Inflammatory macrophage (primary cell): ENCODE results near the gene NEB.
A peak's percentile ranks its signal among the peaks of the same experiment; 100 is the strongest.
"Not testable (repeated sequence)": the region's sequence is repeated elsewhere in the genome, so short reads cannot be mapped to it uniquely, and the experiment has no call there.

Experiments
- DNase-seq, 2 donors: peaks; one replicate each; pipeline ENCODE4 v3.0.0-alpha.2; 2020 to 2022

The NEB gene

DNA sequence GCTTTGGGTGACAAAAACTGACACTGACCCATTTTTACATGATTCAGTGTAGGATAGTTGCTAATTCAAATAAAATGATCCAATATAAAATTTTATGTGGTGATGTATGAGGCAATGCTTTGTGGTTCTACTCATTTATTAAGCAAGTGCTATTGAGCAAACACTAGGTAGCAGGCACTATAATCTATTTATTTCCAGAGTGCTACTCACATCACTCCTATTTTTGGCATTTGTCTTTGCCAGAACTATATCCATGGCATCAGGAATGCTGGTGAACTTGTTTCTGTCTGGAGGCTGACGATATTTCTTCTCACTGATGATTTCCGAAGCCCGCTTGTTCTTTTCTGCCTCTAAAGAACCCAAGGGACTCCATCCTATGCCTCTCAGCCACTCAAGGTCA is 84.3 kb downstream of the NEB start:
- no peak for DNase-seq

DNA sequence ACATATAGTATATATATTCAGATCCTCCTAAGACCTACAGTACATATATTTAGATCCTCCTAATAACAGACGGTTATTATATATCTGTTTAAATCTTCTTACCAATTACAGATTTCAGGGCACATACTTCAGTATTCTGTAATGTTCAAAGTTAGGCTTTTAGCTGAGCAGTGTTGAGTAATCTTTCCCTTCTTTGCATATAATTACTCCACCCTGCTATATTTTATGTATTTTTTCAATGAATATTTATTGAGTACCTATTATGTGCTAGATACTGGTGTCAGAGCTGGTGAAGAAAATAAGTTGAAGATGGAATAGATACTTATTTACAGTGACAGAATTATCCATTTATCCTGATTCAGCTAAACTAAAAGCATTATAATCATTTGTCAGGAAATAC is 84.9 kb downstream of the NEB start:
- no peak for DNase-seq

DNA sequence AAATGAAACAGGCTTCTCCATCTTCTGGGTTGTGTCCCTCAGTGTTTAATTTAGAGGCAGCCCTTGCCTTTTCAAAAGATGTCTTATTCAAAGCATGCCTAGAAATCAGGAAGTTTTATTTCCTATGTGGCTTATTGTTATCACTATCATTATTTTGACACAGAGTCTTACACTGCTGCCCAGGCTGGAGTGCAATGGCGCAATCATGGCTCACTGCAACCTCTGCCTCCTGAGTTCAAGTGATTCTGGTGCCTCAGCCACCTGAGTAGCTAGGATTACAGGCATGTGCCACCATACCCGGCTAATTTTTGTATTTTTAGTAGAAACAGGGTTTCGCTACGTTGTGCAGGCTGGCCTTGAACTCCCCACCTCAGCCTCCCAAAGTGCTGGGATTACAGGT is 87.8 kb downstream of the NEB start:
- peak in 1 of 2 donors; percentile 19 for DNase-seq

DNA sequence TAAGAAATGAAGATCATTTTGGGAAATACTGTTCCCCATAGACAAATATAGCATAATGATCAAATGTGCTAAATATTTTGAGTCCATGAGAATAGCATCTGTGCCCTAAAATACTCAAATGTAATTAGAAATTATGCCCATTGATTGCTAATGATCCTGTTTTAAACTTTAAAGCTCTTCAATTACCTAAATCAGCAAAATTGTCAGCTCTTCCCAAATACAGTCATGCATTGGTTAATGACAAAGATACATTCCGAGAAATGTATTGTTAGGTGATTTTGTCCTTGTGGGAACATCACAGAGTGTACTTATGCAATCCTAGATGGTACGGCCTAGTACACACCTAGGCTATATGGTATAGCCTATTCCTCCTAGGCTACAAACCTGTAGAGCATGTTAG is 89.7 kb downstream of the NEB start:
- DNase-seq = no peak

DNA sequence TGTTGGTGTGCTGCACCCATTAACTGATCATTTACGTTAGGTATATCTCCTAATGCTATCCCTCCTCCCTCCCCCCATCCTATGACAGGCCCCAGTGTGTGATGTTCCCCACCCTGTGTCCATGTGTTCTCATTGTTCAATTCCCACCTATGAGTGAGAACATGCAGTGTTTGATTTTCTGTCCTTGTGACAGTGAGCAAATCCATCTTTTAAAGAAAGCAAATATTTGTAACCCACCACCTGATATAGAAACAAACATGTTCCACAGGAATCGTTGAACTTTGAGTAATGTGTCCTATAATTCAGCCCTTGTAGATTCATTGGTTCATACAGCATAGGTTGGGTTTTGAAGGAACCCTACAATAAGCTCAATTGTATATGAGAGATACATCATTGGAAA is 92.4 kb downstream of the NEB start:
- DNase-seq = not testable (repeated sequence)

DNA sequence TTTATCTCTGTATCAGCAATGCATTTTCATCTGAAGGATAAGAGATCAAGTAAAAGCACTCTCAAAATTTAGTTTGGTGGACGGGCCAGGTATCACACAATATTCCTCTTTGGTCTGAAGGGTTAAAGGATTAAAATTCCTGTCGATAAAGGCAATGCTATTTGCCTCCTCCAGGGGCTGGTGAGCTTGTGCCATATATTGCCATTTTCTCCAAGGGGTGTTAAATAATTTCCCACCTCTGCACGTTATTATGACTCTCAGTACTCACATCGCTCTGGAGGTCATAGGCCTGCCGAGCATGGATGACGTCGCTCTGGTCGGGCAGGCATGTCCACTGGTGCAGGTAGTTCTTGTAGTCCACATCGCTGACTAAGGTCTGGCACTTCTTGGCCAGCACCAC is 94.2 kb downstream of the NEB start:
- DNase-seq = no peak

DNA sequence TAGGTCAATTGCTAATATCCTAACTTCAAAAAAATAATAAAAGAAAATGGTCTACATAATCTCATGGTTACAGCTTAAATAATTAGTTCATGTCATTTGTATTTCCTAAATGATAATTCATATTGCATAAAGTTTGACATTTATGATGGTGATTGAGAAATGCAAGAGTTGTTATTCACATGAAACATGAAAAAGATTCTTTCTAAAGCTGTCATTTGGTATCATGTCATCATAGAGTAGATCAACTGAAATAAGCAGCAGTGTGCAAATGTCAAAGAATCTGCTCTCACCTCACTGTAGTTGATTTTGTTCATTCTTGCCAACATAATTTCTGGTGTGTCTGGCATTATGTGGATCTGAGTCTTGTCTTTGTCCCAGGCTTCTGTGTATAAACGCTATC is 95.3 kb downstream of the NEB start:
- DNase-seq = peak in 1 of 2 donors; percentile 9

DNA sequence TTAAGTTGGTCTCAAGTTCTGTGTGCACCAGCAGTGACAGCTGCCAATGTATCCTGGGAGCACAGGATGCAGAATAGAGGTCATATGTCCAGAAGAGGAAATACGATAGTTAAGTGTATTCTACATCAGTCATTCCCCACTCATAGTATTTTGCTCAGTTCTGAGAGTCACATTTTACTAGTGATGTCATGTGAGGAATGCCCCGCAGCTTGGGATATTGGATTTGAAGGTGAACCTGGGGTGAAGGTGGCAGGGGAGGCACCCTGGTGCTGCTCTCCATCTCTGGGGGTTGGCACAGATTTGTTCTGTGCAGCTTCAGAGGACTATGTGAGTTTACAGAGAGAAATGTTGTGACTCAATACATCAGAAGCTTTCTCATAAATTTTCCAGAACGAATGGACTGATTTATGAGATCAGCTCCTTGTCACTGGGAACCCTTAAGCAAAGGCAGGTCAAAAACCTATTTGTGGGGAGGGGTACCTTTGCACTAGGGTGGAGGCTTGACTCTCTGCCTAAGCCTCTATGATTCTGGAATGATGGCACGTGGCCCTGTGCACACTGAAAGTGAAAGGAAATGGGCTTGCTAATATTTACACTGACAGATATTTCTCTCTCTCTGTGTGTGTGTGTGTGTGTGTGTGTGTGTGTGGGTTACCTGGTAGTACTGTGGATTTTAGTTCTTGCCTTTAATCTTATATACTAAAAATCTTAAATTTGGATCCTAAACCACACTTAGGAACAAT is 95.9 kb downstream of the NEB start:
- peak in 1 of 2 donors; percentile 29 for DNase-seq

DNA sequence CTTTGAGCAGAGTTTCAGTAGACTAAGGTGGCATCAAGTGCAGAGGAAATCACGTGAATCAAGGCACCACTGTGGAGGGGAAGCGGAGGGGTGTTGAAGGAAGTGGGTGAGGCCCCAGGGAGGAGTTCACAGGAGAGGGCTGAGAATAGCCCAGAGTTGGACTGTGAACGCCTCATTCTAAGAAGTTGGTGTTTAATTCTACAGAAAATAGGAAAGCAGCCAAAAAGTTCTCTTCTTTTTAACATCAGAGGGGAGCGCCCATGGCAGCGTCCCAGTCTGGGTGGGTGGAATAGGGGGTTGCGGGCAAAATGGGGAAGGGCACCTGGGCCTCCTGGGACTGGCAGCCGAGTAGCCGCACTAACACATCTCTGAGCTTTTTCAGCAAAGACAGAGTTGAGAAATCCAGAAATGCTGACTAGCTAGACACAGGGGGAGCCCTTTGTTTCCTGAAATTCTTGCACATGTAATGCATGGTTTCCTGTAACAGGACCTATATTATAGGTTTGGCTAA is 97.0 kb downstream of the NEB start:
- DNase-seq = peak; percentile 34 to 71

DNA sequence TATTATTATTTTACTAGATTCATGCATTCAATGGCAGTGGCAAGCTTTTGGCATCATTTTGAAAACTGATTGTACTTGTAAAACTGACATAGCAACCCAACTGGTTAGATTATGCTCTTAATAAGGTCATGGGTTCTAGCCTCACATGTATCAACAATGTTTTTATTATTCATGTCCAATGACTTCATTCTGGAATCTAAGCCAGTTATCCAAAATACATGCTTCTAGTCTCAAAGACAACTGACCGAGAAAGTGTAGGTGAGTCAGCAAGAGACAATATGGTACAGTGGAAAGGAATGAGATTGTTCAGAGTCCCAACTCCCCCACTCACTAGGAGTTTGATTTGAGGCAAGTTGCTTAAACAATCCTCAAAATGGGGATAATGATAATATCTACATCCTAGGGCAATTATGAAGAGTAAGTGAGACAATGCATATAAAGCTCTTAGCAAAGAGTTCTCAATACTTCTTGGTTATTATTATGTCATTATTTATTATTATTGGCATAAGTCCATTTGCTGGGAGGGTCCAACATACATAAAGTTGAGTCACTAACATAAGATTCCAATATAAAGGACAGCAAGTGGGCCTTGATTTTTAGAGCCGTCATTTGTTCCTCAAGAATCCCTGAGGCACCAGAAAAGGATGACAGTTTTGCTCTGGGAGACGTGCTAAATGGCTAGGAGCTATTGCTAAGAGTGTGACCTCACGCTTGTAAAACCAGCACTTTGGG is 99.4 kb downstream of the NEB start:
- no peak for DNase-seq

DNA sequence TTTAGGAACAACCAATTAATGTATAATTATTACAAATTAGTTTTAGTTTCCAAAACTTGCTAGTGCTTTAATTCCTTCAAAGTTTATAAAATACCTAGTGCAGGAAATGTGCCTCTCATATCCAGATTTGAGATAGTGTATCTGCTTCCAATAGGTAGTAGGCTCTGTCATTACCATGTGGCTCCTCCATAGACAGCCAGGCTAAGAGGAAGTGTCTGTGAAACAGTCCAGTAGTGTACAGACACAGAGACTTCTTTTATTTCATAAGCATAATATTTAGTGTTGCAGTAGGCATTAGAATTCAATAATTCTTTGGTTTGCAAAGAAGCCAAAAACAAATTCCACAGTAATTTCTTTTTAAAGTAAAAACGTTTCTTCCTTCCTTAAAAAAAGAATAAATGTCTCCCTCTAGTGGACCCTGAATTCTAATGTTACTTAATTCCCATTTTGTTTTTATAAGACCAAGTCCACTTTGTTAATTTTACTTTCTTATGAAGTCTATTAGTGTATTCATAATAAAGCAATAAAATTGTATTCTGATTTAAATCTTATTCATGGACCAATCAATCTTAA is 101.2 kb downstream of the NEB start:
- DNase-seq = peak in 1 of 2 donors; percentile 17

DNA sequence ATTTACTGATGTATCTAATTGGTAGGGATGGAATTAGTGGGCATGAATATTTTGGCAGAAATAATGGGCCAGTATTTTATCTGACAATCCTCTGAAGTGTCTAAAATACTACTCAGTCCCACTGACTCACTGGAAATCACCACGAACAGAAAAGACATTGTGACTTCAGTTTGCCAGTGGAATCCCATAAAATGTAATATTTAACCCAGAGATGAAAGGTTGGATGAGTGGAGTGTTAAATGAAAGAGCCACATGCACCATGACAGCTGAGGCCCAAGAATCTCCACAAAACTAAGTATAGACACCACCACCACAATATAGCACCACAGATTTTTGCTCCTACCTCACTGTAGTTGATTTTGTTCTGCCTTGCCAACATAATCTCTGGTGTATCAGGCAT is 103.9 kb downstream of the NEB start:
- DNase-seq = no peak

DNA sequence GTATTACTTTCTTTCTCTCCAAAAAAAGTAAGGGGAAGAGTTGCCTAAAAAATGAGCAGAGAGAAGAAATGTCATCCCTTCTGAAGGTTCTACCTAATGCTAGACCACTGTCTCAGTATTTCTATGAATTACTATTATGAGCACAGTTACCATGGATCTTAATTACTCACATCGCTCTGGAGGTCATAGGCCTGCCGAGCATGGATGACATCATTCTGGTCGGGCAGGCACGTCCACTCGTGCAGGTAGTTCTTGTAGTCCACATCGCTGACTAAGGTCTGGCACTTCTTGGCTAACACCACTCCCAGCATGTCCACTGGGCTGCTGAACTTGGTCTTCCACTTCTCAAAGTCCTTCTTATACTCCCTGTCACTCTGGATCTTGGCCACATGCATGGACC is 106.9 kb downstream of the NEB start:
- no peak for DNase-seq

DNA sequence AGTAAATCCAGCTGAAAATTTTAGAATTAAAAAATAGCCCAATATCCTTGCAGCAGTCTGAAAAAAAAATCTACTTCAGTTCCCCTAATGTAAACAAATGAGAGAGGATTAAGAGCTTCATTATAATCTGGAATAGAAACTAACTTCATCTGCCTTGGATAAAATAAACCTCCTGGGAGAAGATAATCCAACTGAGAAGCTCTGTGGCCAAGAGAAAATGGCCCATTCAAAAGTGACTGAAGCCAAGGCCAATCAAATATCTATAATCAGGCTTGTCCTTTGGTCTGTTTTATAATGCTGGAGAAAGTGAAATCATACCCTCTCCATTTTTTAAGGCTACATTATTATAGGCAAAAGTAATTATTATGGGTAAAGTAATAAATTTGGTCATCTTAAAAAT is 110.0 kb downstream of the NEB start:
- DNase-seq = no peak

DNA sequence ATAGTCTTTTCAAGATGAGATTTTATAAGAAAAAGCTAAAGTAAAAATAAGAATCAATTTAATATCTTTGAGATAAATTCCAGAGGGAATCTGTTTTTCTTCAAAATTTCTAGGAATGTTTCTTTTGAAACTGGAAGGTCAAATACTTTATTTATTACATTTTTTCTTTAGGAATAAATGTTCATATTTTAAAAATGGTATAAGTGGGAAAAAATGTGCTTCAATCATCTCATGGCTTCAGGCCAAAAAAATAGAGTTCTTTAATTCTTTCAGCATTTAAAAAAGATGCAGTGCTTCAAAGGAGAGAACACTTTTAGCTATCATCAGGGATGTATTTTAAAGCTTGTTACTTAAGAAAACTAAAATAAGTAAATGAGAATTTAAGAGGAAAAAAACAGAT is 110.6 kb downstream of the NEB start:
- DNase-seq = no peak

DNA sequence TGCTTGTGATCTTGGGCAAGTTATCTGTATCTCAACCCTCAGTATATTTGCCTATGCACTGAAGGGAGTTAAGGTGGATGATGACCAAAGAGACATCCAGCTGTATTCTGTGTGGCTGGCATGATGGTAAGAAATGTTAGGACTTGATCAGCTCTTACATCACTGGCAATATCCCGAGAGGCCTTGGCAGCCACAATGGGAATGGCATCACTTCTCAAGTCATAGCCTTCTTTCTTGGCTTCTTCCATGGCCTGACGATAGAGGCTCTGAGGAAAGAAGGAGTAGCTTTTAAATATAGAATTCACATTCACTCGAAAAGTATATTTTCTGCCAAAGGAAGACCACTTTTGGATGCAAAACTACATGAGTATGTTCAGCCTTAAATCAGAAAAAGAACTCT is 113.5 kb downstream of the NEB start:
- DNase-seq = no peak

DNA sequence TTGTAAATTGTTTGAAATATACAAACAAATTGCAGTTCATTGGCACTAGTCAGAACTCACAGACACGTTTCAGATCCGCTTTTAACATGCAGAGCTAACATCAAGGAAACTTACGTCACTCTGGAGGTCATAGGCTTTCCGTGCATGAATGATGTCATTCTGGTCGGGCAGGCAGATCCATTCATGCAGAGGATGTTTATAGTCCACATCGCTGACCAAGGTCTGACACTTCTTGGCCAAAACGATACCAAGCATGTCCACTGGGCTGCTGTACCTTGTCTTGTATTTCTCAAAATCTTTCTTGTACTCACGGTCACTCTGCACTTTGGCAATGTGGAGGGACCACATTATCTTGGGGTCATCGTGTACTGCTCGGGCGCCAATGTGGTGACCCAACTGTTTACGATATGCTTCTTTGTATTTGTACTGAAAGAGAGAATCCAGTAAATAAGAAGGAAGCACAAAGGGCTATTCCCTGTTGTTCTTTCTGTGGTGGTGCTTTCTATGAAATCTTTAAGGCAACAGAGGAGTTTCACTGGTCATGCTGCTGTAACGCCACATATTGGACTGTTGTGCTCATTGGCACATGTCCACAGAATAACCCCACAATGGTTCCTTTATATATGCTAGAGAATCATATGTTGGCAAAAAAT is 114.8 kb downstream of the NEB start:
- peak; percentile 2 to 15 for DNase-seq

DNA sequence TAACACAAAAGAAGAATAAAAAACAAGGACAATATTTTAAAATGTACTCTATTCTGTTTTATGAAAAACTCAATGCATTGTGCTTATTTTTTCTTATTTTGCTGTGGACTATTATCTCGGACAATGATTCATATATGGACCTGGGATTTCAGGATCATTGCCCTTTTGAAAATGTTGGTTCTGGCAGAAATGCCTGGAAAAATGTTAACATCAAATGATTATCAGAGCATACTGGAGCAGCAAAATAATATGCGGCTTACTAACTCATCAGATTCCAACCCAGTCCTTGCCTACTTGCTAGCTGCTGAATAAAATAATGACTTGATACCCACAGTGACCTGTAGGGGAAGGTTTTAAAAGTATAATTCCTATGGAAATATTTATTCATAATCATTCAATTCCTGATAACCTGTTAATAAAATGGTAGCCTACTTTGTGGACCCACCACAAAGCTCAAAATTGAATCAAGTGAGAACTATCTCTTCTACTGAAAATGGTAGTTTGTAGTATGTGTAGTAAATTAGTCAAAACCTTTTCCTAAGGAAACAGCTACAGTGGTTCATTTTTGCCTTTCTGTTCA is 117.4 kb downstream of the NEB start:
- no peak for DNase-seq

DNA sequence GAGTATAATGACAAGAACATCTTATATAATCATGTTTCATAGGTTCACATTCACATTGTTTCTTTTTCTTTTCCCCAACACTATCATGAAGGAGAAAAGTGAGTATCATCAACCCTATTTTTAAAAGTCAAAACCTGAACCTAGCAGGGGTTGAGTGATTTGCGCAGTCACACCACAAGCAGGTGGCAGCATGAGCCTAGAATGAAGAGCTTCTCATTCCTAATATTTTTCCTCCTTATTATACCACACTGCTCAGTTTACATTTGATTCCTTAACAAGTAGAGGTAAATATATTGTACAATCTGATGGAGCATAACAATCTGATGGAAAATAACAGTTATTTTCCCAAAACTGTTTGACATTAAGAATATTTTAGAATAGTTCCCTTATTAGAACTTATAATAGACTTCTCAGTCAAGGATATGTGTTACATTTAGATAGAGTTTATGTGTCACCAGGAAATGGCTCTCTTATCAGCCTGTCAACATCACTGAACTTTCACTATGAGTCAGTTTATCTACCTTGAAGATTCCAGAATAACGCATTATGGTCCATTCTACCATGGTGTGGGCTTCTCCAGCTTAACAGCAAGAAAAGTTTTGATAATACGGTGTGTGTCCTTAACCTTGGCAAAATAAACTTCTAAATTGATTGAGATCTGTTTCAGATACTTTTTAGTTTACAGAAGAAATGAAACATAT is 119.5 kb downstream of the NEB start:
- DNase-seq = no peak

DNA sequence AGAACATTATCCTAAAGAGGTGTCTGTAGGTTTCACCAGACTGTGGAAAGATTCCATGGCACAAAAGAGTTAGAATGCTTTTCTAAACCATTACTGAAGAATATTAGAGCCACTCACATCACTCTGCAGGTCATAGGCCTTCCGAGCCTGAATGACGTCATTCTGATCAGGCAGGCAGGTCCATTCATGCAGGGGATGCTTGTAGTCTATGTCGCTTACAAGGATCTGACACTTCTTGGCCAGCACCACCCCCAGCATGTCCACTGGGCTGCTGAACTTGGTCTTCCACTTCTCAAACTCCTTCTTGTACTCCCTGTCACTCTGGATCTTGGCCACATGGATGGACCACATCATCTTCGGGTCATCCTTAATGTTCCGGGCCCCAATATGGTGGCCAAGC is 120.1 kb downstream of the NEB start:
- DNase-seq = no peak

DNA sequence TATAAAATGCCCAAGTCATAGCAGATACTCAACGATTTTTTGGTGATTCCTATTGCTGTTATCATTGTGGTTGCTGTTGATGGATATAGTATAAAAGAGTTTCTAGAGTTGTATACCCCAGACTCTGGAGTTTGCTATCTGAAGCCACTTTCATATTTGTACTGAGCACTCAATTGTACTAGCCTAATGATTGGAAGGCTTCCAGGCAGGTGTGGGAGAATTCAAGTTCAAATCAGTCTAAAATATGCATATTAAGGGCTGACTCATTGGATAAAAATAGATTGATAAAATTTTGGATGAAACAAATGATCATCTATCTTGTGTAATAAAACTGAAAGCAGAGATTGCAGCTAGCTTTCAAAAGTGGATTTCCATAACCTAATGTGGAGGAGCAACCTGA is 122.9 kb downstream of the NEB start:
- no peak for DNase-seq

DNA sequence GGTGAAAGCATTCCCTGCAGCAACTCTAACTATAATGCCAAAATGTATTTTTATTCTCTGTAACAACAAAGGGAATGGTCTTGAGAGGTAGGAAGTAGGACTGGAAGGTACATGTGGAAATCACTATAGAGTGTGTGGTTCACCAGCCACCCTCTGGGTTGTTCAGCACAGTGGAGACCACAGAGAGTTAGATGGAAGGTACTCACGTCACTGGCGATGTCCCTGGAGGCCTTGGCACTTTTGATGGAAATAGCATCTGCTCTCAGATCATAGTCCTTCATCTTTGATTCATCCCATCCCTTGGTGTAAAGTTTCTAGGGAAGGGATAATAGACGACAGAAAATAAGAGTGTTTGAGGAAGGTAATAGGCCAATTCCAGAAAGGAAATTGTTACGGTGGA is 124.0 kb downstream of the NEB start:
- no peak for DNase-seq
